Liver (tissue), 3 donors: ENCODE data around the gene TMEM204.

Experiments used
- GABPA ChIP-seq, 2 donors: IDR thresholded peaks in 1 of 2; conservative IDR thresholded peaks in 1 of 2; 2 replicates each; pipeline ENCODE4 v1.6.1; 2016; ENCODE audit warnings: antibody characterized with exemption in 2 of 2, mild to moderate bottlenecking in 1 of 2, moderate library complexity in 1 of 2
- RAD21 ChIP-seq, 2 donors: IDR thresholded peaks; 2 replicates each; pipeline ENCODE4 v1.6.1; 2016; ENCODE audit warnings: antibody characterized with exemption in 2 of 2, mild to moderate bottlenecking in 2 of 2
- YY1 ChIP-seq: IDR thresholded peaks from 2 replicates; pipeline ENCODE4 v1.6.1; 2016; ENCODE audit warnings: antibody characterized with exemption, mild to moderate bottlenecking
- TF ChIP-seq, protein P1 (sequence below): fragments of 150-350 bp; IDR thresholded peaks from 2 replicates; pipeline ENCODE4 v1.5.1; 2017; ENCODE audit warnings: improper control_type of control experiment, low read depth, low read length; ENCODE audit not compliant: missing input control
- donor health status: healthy.
- donor health status: healthy.

DNA sequence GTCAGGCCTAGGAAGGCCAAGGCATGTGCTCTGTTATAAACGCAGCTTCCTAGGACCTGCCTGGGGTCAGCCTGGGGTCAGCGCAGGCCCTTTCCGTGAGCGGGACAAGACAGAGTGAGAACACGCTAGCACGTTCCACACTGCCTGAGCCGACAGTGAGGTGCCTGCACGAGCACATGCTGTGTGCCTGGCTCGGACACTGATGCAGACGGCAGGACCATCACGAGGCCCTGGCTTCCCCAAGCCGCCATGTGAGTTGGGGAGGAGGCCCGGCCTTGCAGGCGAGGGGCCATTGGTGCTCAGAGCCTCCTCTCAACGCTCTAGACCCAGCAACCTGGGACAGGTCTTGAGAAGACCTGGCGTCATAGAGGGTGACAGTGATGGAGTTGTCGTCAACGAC lies 9.1 kb downstream of the TMEM204 start:
- TF ChIP-seq, protein P1, sequence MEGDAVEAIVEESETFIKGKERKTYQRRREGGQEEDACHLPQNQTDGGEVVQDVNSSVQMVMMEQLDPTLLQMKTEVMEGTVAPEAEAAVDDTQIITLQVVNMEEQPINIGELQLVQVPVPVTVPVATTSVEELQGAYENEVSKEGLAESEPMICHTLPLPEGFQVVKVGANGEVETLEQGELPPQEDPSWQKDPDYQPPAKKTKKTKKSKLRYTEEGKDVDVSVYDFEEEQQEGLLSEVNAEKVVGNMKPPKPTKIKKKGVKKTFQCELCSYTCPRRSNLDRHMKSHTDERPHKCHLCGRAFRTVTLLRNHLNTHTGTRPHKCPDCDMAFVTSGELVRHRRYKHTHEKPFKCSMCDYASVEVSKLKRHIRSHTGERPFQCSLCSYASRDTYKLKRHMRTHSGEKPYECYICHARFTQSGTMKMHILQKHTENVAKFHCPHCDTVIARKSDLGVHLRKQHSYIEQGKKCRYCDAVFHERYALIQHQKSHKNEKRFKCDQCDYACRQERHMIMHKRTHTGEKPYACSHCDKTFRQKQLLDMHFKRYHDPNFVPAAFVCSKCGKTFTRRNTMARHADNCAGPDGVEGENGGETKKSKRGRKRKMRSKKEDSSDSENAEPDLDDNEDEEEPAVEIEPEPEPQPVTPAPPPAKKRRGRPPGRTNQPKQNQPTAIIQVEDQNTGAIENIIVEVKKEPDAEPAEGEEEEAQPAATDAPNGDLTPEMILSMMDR = no peak
- TF ChIP-seq RAD21 (IDR thresholded peaks at IDR 0.05) (no peak), YY1 (no peak), GABPA (IDR thresholded peaks at IDR 0.05 in 1 of 2, conservative IDR thresholded peaks at IDR 0.05 in 1 of 2) (no peak)
